GM23338 (cell line): ENCODE data around the gene RSU1. TPM values are rescaled to one million over a fixed set of nuclear protein-coding genes. Genes with fewer than 3 reads are reported as not detected.

Experiments used
- ATAC-seq: fragments of 200-7000 bp; cut with Tn5 transposase; 3 replicates; pipeline ENCODE4 v1.9.1; 2020
- DNase-seq: peaks from one replicate; pipeline ENCODE4 v3.0.0-alpha.2; 2015; ENCODE audit warnings: low spot score
- H2AFZ ChIP-seq: fragments of 200-600 bp; sonication (generic); 2 replicates; pipeline ENCODE4 v1.8.0; 2016; ENCODE audit warnings: antibody characterized with exemption, mild to moderate bottlenecking, moderate library complexity
- H3F3A ChIP-seq: fragments of 200-600 bp; sonication (generic); replicated peaks from 2 replicates; pipeline ENCODE4 v1.8.0; 2017; ENCODE audit warnings: antibody characterized with exemption, mixed run types, low read depth
- H3K27ac ChIP-seq: fragments of 200-600 bp; sonication (generic); 2 replicates; pipeline ENCODE4 v1.6.1; 2016; ENCODE audit warnings: low read depth
- H3K27me3 ChIP-seq: fragments of 200-600 bp; sonication (generic); 2 replicates; pipeline ENCODE4 v1.8.0; 2016; ENCODE audit warnings: mild to moderate bottlenecking, mixed run types, moderate library complexity; ENCODE audit not compliant: insufficient read depth
- H3K36me3 ChIP-seq: fragments of 200-600 bp; sonication (generic); 2 replicates; pipeline ENCODE4 v1.8.0; 2016; ENCODE audit warnings: mild to moderate bottlenecking; ENCODE audit not compliant: insufficient read depth
- H3K4me1 ChIP-seq: fragments of 200-600 bp; sonication (generic); 2 replicates; pipeline ENCODE4 v1.8.0; 2016; ENCODE audit warnings: mild to moderate bottlenecking, moderate library complexity; ENCODE audit not compliant: insufficient read depth
- H3K4me2 ChIP-seq: fragments of 200-600 bp; sonication (generic); 2 replicates; pipeline ENCODE4 v1.7.1; 2017; ENCODE audit warnings: mixed run types
- H3K4me3 ChIP-seq: fragments of 200-600 bp; sonication (generic); 2 replicates; pipeline ENCODE4 v1.6.1; 2016; ENCODE audit warnings: mixed run types
- H3K79me2 ChIP-seq: fragments of 200-600 bp; sonication (generic); replicated peaks from 2 replicates; pipeline ENCODE4 v1.8.0; 2017; ENCODE audit warnings: mild to moderate bottlenecking; ENCODE audit not compliant: insufficient read depth
- H3K9me2 ChIP-seq: fragments of 200-600 bp; sonication (generic); 2 replicates; pipeline ENCODE4 v1.8.0; 2017; ENCODE audit not compliant: insufficient read depth
- H4K20me1 ChIP-seq: fragments of 200-600 bp; sonication (generic); replicated peaks from 2 replicates; pipeline ENCODE4 v1.8.0; 2017; ENCODE audit warnings: mild to moderate bottlenecking; ENCODE audit not compliant: insufficient read depth
- H3K27ac Mint-ChIP-seq: 2 replicates; pipeline ENCODE4 v1.8.0; 2020; ENCODE audit warnings: inconsistent platforms, mild to moderate bottlenecking, moderate library complexity, mixed read lengths
- H3K27me3 Mint-ChIP-seq: 3 replicates; pipeline ENCODE4 v1.8.0; 2022; ENCODE audit warnings: low read depth, mild to moderate bottlenecking, moderate library complexity, mixed read lengths, inconsistent platforms; ENCODE audit not compliant: insufficient read depth, poor library complexity
- H3K36me3 Mint-ChIP-seq: 3 replicates; pipeline ENCODE4 v1.8.0; 2021; ENCODE audit warnings: low read depth, mild to moderate bottlenecking, inconsistent platforms, moderate library complexity, mixed read lengths
- H3K4me1 Mint-ChIP-seq: 3 replicates; pipeline ENCODE4 v1.8.0; 2020; ENCODE audit warnings: mild to moderate bottlenecking, inconsistent platforms, mixed read lengths
- H3K4me3 Mint-ChIP-seq: 3 replicates; pipeline ENCODE4 v1.8.0; 2021; ENCODE audit warnings: moderate library complexity, mild to moderate bottlenecking, inconsistent platforms, mixed read lengths
- H3K9me3 Mint-ChIP-seq: 3 replicates; pipeline ENCODE4 v1.8.0; 2020; ENCODE audit warnings: moderate library complexity, mild to moderate bottlenecking, inconsistent platforms, mixed read lengths
- CREB1 ChIP-seq: fragments of 250-450 bp; sonication (Bioruptor Pico); IDR thresholded peaks from 2 replicates; pipeline ENCODE4 v1.5.0; 2020; ENCODE audit warnings: low read depth, mild to moderate bottlenecking, moderate library complexity
- ETS1 ChIP-seq: IDR thresholded peaks from 2 replicates; pipeline ENCODE4 v1.6.1; 2016; ENCODE audit warnings: antibody characterized with exemption
- EZH2phosphoT487 ChIP-seq: fragments of 200-600 bp; sonication (generic); IDR thresholded peaks from one replicate; pipeline ENCODE4 v1.8.1; 2018; ENCODE audit warnings: antibody characterized with exemption; ENCODE audit not compliant: unreplicated experiment
- JUNB ChIP-seq: IDR thresholded peaks from one replicate; pipeline ENCODE4 v1.6.1; 2016; ENCODE audit warnings: antibody characterized with exemption; ENCODE audit not compliant: unreplicated experiment
- NANOG ChIP-seq: IDR thresholded peaks from 2 replicates; pipeline ENCODE4 v1.6.1; 2016; ENCODE audit warnings: antibody characterized with exemption, borderline replicate concordance
- POLR2AphosphoS5 ChIP-seq: IDR thresholded peaks from 2 replicates; pipeline ENCODE4 v1.6.1; 2016; ENCODE audit warnings: antibody characterized with exemption, low read depth
- ZNF114 ChIP-seq: fragments of 250-450 bp; sonication (Bioruptor Pico); IDR thresholded peaks from 2 replicates; pipeline ENCODE4 v1.5.0; 2020; ENCODE audit warnings: mild to moderate bottlenecking, moderate library complexity
- ZNF331 ChIP-seq: fragments of 250-450 bp; sonication (Bioruptor Pico); IDR thresholded peaks from 2 replicates; pipeline ENCODE4 v1.5.0; 2020; ENCODE audit warnings: low read depth, mild to moderate bottlenecking, moderate library complexity
- ZNF462 ChIP-seq: fragments of 250-450 bp; sonication (Bioruptor Pico); IDR thresholded peaks from 2 replicates; pipeline ENCODE4 v1.5.0; 2020; ENCODE audit warnings: mild to moderate bottlenecking, moderate library complexity
- polyA plus RNA-seq: library from polyadenylated mRNA; unstranded; fragments of >200 nt; fragmentation: Nextera tagmentation; extraction: Ambion mirVana; gene quantifications from 2 replicates; pipeline ENCODE4 v1.2.1, GENCODE V29; 2016
- total RNA-seq: library from RNA; depleted of rRNA; stranded (reverse); fragments of >200 nt; shearing (Covaris generic); gene quantifications from 2 replicates; pipeline ENCODE4 v1.2.3, GENCODE V29; 2014

RSU1 gene
- total and polyA plus RNA-seq, 2 experiments from 2014 or later = 62.7 to 96.2 TPM

- TF ChIP-seq ZNF462 (CRISPR knock-in tag) (no peak), JUNB (no peak), POLR2AphosphoS5 (no peak)
These were observed 170.8 kb downstream of the RSU1 start (continued) for GRCh38 chr10:16646181-16647059.

GRCh38 chr10:16644146-16644545, 173.1 kb downstream of the RSU1 start:
- Histone ChIP-seq H4K20me1 (peaks cover 5% of the 10 kb centered on the region; the same call in 1 of the 2 replicates), H3K9me2 (no peaks in the 10 kb centered on the region), H3K36me3 (no peaks in the 10 kb centered on the region), H3K4me1 (no peaks in the 10 kb centered on the region), H3K27me3 (no peaks in the 10 kb centered on the region), H3K27ac (no peak overlapping the region; the same call in 1 of the 2 replicates), H3K4me2 (no peak overlapping the region), H3K79me2 (no peaks in the 10 kb centered on the region), H3F3A (no peaks in the 10 kb centered on the region), H2AFZ (no peak overlapping the region), H3K4me3 (no peak overlapping the region)
- Mint-ChIP-seq H3K27ac (no peak overlapping the region), H3K4me3 (no peak overlapping the region), H3K36me3 (no peaks in the 10 kb centered on the region), H3K9me3 (no peaks in the 10 kb centered on the region), H3K4me1 (peaks cover 8% of the 10 kb centered on the region), H3K27me3 (no peaks in the 10 kb centered on the region)
- ATAC-seq (no peak), DNase-seq (no peak)
- TF ChIP-seq ZNF114 (CRISPR knock-in tag) (no peak), CREB1 (CRISPR knock-in tag) (no peak), JUNB (no peak), ZNF331 (CRISPR knock-in tag) (no peak), ETS1 (no peak), NANOG (no peak), EZH2phosphoT487 (no peak), POLR2AphosphoS5 (no peak)
